Measurements from ENCODE around the gene TMC1.
"Not testable (repeated sequence)": the region's sequence is repeated elsewhere in the genome, so short reads cannot be mapped to it uniquely, and the experiment has no call there.

Gene TMC1

GRCh38 chr9:72521011-72521410 lies 397 bp upstream of the TMC1 start:
- H3K27ac ChIP-seq (ENCODE audit: low read depth, low read length); H3K9me3 ChIP-seq (ENCODE audit: control insufficient read depth in 1 of 2, low read length in 2 of 2); H3K4me1 ChIP-seq (ENCODE audit: control insufficient read depth in 1 of 2, insufficient read depth in 2 of 2, low read length in 2 of 2); H3K27me3 ChIP-seq (ENCODE audit: control insufficient read depth in 1 of 2, insufficient read depth in 2 of 2, low read length in 2 of 2); H3K4me3 ChIP-seq (ENCODE audit: low read depth in 1 of 2, low read length in 2 of 2); H3K36me3 ChIP-seq (ENCODE audit: control insufficient read depth in 1 of 2, insufficient read depth in 2 of 2, low read length in 2 of 2); H3K9ac ChIP-seq (ENCODE audit: low read depth in 1 of 2, low read length in 2 of 2): not testable (repeated sequence)

GRCh38 chr9:72524820-72525540 lies 3.6 kb downstream of the TMC1 start:
- no peaks in the 10 kb centered on the region for H3K27me3 ChIP-seq (ENCODE audit: control insufficient read depth in 1 of 2, insufficient read depth in 2 of 2, low read length in 2 of 2)
- no peak overlapping the region for H3K9ac ChIP-seq (ENCODE audit: low read depth in 1 of 2, low read length in 2 of 2)
- H3K27ac ChIP-seq (ENCODE audit: low read depth, low read length), result no peak overlapping the region

GRCh38 chr9:72526901-72527800 lies 5.7 kb downstream of the TMC1 start:
- Histone ChIP-seq H3K4me1 (ENCODE audit: control insufficient read depth in 1 of 2, insufficient read depth in 2 of 2, low read length in 2 of 2) (peaks cover 14 to 24% of the 10 kb centered on the region in 2 donors), H3K36me3 (ENCODE audit: control insufficient read depth in 1 of 2, insufficient read depth in 2 of 2, low read length in 2 of 2) (no peaks in the 10 kb centered on the region), H3K4me3 (ENCODE audit: low read depth in 1 of 2, low read length in 2 of 2) (peak overlapping the region; percentile 55 to 65), H3K9ac (ENCODE audit: low read depth in 1 of 2, low read length in 2 of 2) (peak overlapping the region; percentile 7 to 51), H3K27me3 (ENCODE audit: control insufficient read depth in 1 of 2, insufficient read depth in 2 of 2, low read length in 2 of 2) (no peaks in the 10 kb centered on the region), H3K27ac (ENCODE audit: low read depth, low read length) (no peak overlapping the region), H3K9me3 (ENCODE audit: control insufficient read depth in 1 of 2, low read length in 2 of 2) (no peaks in the 10 kb centered on the region)

More at GRCh38 chr9:72524820-72525540, 3.6 kb downstream of the TMC1 start:
- peaks cover 14 to 24% of the 10 kb centered on the region in 2 donors for H3K4me1 ChIP-seq (ENCODE audit: control insufficient read depth in 1 of 2, insufficient read depth in 2 of 2, low read length in 2 of 2)
- H3K9me3 ChIP-seq (ENCODE audit: control insufficient read depth in 1 of 2, low read length in 2 of 2), result no peaks in the 10 kb centered on the region
- H3K4me3 ChIP-seq (ENCODE audit: low read depth in 1 of 2, low read length in 2 of 2), result no peak overlapping the region
- H3K36me3 ChIP-seq (ENCODE audit: control insufficient read depth in 1 of 2, insufficient read depth in 2 of 2, low read length in 2 of 2), result no peaks in the 10 kb centered on the region

GRCh38 chr9:72527801-72528195 lies 6.4 kb downstream of the TMC1 start:
- no peak overlapping the region for H3K27ac ChIP-seq (ENCODE audit: low read depth, low read length)
- H3K9me3 ChIP-seq (ENCODE audit: control insufficient read depth in 1 of 2, low read length in 2 of 2), result no peaks in the 10 kb centered on the region
- no peaks in the 10 kb centered on the region for H3K27me3 ChIP-seq (ENCODE audit: control insufficient read depth in 1 of 2, insufficient read depth in 2 of 2, low read length in 2 of 2)
- H3K9ac ChIP-seq (ENCODE audit: low read depth in 1 of 2, low read length in 2 of 2), result peak overlapping the region; percentile 7 to 51
- peaks cover 14 to 24% of the 10 kb centered on the region in 2 donors for H3K4me1 ChIP-seq (ENCODE audit: control insufficient read depth in 1 of 2, insufficient read depth in 2 of 2, low read length in 2 of 2)
- H3K36me3 ChIP-seq (ENCODE audit: control insufficient read depth in 1 of 2, insufficient read depth in 2 of 2, low read length in 2 of 2), result no peaks in the 10 kb centered on the region
- peak overlapping the region; percentile 55 to 65 for H3K4me3 ChIP-seq (ENCODE audit: low read depth in 1 of 2, low read length in 2 of 2)

- H3K27ac ChIP-seq (ENCODE audit: low read depth, low read length), result no peak overlapping the region
- H3K4me1 ChIP-seq (ENCODE audit: control insufficient read depth in 1 of 2, insufficient read depth in 2 of 2, low read length in 2 of 2), result peaks cover 14 to 24% of the 10 kb centered on the region in 2 donors
- H3K27me3 ChIP-seq (ENCODE audit: control insufficient read depth in 1 of 2, insufficient read depth in 2 of 2, low read length in 2 of 2), result no peaks in the 10 kb centered on the region
- H3K4me3 ChIP-seq (ENCODE audit: low read depth in 1 of 2, low read length in 2 of 2), result no peak overlapping the region
- no peaks in the 10 kb centered on the region for H3K9me3 ChIP-seq (ENCODE audit: control insufficient read depth in 1 of 2, low read length in 2 of 2)
- no peak overlapping the region for H3K9ac ChIP-seq (ENCODE audit: low read depth in 1 of 2, low read length in 2 of 2)
- no peaks in the 10 kb centered on the region for H3K36me3 ChIP-seq (ENCODE audit: control insufficient read depth in 1 of 2, insufficient read depth in 2 of 2, low read length in 2 of 2)
Observed at GRCh38 chr9:72529531-72529930, 8.1 kb downstream of the TMC1 start.

GRCh38 chr9:72533322-72533721 lies 11.9 kb downstream of the TMC1 start:
- no peak overlapping the region for H3K4me3 ChIP-seq (ENCODE audit: low read depth in 1 of 2, low read length in 2 of 2)
- no peak overlapping the region for H3K27ac ChIP-seq (ENCODE audit: low read depth, low read length)
- no peak overlapping the region for H3K9ac ChIP-seq (ENCODE audit: low read depth in 1 of 2, low read length in 2 of 2)

GRCh38 chr9:72534931-72535330 lies 13.5 kb downstream of the TMC1 start:
- Histone ChIP-seq H3K36me3 (ENCODE audit: control insufficient read depth in 1 of 2, insufficient read depth in 2 of 2, low read length in 2 of 2) (no peaks in the 10 kb centered on the region), H3K27me3 (ENCODE audit: control insufficient read depth in 1 of 2, insufficient read depth in 2 of 2, low read length in 2 of 2) (no peaks in the 10 kb centered on the region), H3K27ac (ENCODE audit: low read depth, low read length) (no peak overlapping the region), H3K4me3 (ENCODE audit: low read depth in 1 of 2, low read length in 2 of 2) (no peak overlapping the region), H3K4me1 (ENCODE audit: control insufficient read depth in 1 of 2, insufficient read depth in 2 of 2, low read length in 2 of 2) (no peaks in the 10 kb centered on the region), H3K9me3 (ENCODE audit: control insufficient read depth in 1 of 2, low read length in 2 of 2) (peaks cover 4 to 5% of the 10 kb centered on the region in 2 donors), H3K9ac (ENCODE audit: low read depth in 1 of 2, low read length in 2 of 2) (no peak overlapping the region)

More at GRCh38 chr9:72533322-72533721, 11.9 kb downstream of the TMC1 start:
- Histone ChIP-seq H3K4me1 (ENCODE audit: control insufficient read depth in 1 of 2, insufficient read depth in 2 of 2, low read length in 2 of 2) (no peaks in the 10 kb centered on the region), H3K9me3 (ENCODE audit: control insufficient read depth in 1 of 2, low read length in 2 of 2) (peaks cover 4 to 5% of the 10 kb centered on the region in 2 donors), H3K27me3 (ENCODE audit: control insufficient read depth in 1 of 2, insufficient read depth in 2 of 2, low read length in 2 of 2) (no peaks in the 10 kb centered on the region), H3K36me3 (ENCODE audit: control insufficient read depth in 1 of 2, insufficient read depth in 2 of 2, low read length in 2 of 2) (no peaks in the 10 kb centered on the region)

GRCh38 chr9:72537011-72537545 lies 15.7 kb downstream of the TMC1 start:
- Histone ChIP-seq H3K27ac (ENCODE audit: low read depth, low read length) (no peak overlapping the region), H3K9me3 (ENCODE audit: control insufficient read depth in 1 of 2, low read length in 2 of 2) (peaks cover 4 to 5% of the 10 kb centered on the region in 2 donors), H3K4me3 (ENCODE audit: low read depth in 1 of 2, low read length in 2 of 2) (no peak overlapping the region), H3K36me3 (ENCODE audit: control insufficient read depth in 1 of 2, insufficient read depth in 2 of 2, low read length in 2 of 2) (no peaks in the 10 kb centered on the region), H3K27me3 (ENCODE audit: control insufficient read depth in 1 of 2, insufficient read depth in 2 of 2, low read length in 2 of 2) (no peaks in the 10 kb centered on the region), H3K9ac (ENCODE audit: low read depth in 1 of 2, low read length in 2 of 2) (no peak overlapping the region), H3K4me1 (ENCODE audit: control insufficient read depth in 1 of 2, insufficient read depth in 2 of 2, low read length in 2 of 2) (no peaks in the 10 kb centered on the region)

GRCh38 chr9:72537671-72538070 lies 16.3 kb downstream of the TMC1 start:
- Histone ChIP-seq H3K4me1 (ENCODE audit: control insufficient read depth in 1 of 2, insufficient read depth in 2 of 2, low read length in 2 of 2) (no peaks in the 10 kb centered on the region), H3K4me3 (ENCODE audit: low read depth in 1 of 2, low read length in 2 of 2) (no peak overlapping the region), H3K36me3 (ENCODE audit: control insufficient read depth in 1 of 2, insufficient read depth in 2 of 2, low read length in 2 of 2) (no peaks in the 10 kb centered on the region), H3K9me3 (ENCODE audit: control insufficient read depth in 1 of 2, low read length in 2 of 2) (peaks cover 4 to 5% of the 10 kb centered on the region in 2 donors), H3K27ac (ENCODE audit: low read depth, low read length) (no peak overlapping the region), H3K9ac (ENCODE audit: low read depth in 1 of 2, low read length in 2 of 2) (no peak overlapping the region), H3K27me3 (ENCODE audit: control insufficient read depth in 1 of 2, insufficient read depth in 2 of 2, low read length in 2 of 2) (no peaks in the 10 kb centered on the region)

Measured in duodenal mucosa (tissue), 2 donors.